Heart left ventricle (tissue), 13 donors: ENCODE measurements around the gene ASL.
"Not testable (repeated sequence)": the region's sequence is repeated elsewhere in the genome, so short reads cannot be mapped to it uniquely, and the experiment has no call there.

Source experiments
- POLR2A ChIP-seq, 2 donors: fragments of 450-650 bp; IDR thresholded peaks; one replicate each; pipeline ENCODE4 v1.6.1; 2017; ENCODE audit warnings: antibody characterized with exemption in 2 of 2, mild to moderate bottlenecking in 2 of 2, moderate library complexity in 2 of 2
- TF ChIP-seq, protein P1 (sequence below), 12 donors: fragments of 200-600 bp; sonication (generic) in 4 of 12; IDR thresholded peaks; one replicate each; pipeline versions ENCODE4 v1.5.0 to v1.8.0; 2018 to 2022; ENCODE audit warnings: antibody characterized with exemption in 12 of 12, mild to moderate bottlenecking in 5 of 12
- donor health status: ischemic (EF 13 %, LVEDD 7.1; RV severe dilation, severe dysfunction).
- donor health status: DM: no; HTN: yes; CAD: no.
- donor health status: DM: no; HTN: no; CAD: no.
- donor health status: ischemic (EF 25% LVEDD 6.9; RV normal size, moderate dysfunction).
- donor health status: ischemic (EF 25% LVEDD 5.7; RV mildly dilated, moderate dysfunction).
- donor health status: ischemic (EF 35%, LVEDD 5.7; RV mildly dilated, moderate dysfunction).
- donor health status: nonischemic (EF 11% LVEDD 7.7; RV severe dilation, severe dysfunction).
- donor health status: DM: yes; HTN: yes; CAD: no.
- donor health status: PGD.
- donor health status: ischemic (EF 29% LVEDD 5.4; RV normal size, mild dysfunction).
- donor health status: nonischemic (EF 23%, LVEDD 6.1; RV moderate dilation, normal function).

DNA sequence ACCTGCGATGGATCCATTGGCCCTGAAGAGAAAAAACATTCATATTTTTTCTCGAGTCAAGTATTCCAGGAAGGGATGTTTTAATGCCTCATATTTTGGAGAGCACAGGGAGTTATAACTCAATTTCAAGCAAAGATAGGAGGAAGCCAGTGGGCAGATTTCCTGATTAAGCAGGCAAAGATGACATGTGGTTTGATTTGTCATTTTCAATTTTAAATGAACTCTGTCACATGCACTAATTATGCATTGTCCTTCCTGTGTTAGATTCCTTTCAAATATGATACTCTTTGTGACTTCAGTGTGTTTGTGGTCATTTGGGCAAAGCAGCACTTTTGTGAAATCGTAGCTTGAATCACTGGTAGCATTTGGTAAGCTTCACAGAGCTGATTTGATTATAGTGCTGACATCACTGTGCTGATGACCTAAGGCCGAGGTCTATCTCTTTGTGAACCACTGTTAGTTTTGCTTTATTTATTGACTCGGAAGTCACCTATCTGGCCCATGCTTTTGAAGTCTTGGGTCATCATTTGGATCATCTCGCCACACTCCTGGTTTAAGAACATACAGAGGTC lies 50.2 kb downstream of the ASL start:
- TF ChIP-seq, protein P1, sequence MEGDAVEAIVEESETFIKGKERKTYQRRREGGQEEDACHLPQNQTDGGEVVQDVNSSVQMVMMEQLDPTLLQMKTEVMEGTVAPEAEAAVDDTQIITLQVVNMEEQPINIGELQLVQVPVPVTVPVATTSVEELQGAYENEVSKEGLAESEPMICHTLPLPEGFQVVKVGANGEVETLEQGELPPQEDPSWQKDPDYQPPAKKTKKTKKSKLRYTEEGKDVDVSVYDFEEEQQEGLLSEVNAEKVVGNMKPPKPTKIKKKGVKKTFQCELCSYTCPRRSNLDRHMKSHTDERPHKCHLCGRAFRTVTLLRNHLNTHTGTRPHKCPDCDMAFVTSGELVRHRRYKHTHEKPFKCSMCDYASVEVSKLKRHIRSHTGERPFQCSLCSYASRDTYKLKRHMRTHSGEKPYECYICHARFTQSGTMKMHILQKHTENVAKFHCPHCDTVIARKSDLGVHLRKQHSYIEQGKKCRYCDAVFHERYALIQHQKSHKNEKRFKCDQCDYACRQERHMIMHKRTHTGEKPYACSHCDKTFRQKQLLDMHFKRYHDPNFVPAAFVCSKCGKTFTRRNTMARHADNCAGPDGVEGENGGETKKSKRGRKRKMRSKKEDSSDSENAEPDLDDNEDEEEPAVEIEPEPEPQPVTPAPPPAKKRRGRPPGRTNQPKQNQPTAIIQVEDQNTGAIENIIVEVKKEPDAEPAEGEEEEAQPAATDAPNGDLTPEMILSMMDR (IDR thresholded peaks at IDR 0.05), result not testable (repeated sequence)
- not testable (repeated sequence) for TF ChIP-seq POLR2A (IDR thresholded peaks at IDR 0.05)
